NT2/D1 (cell line): ENCODE data around the gene SP2.

Source experiments
- DNase-seq: peaks from one replicate; pipeline ENCODE4 v3.0.0-alpha.2; 2011; ENCODE audit warnings: low read depth, low spot score
- H3K27me3 ChIP-seq: 2 replicates; pipeline ENCODE4 v1.6.0; 2011; ENCODE audit warnings: mild to moderate bottlenecking; ENCODE audit not compliant: insufficient read length, insufficient read depth
- H3K36me3 ChIP-seq: 2 replicates; pipeline ENCODE4 v1.6.1; 2011; ENCODE audit warnings: mild to moderate bottlenecking, low read length, mixed read lengths; ENCODE audit not compliant: insufficient read depth, insufficient read length
- H3K4me1 ChIP-seq: 2 replicates; pipeline ENCODE4 v1.5.1; 2011; ENCODE audit not compliant: insufficient read depth, insufficient read length
- H3K4me3 ChIP-seq: 2 replicates; pipeline ENCODE4 v1.5.1; 2011; ENCODE audit warnings: low read depth; ENCODE audit not compliant: insufficient read length
- H3K9ac ChIP-seq: 2 replicates; pipeline ENCODE4 v1.6.0; 2011; ENCODE audit warnings: low read depth; ENCODE audit not compliant: insufficient read length
- H3K9me3 ChIP-seq: 2 replicates; pipeline ENCODE4 v1.5.1; 2011; ENCODE audit warnings: mild to moderate bottlenecking, low read length; ENCODE audit not compliant: insufficient read depth
- SUZ12 ChIP-seq: IDR thresholded peaks from 2 replicates; pipeline ENCODE4 v1.6.1; 2011; ENCODE audit not compliant: insufficient read length, insufficient read depth; ENCODE audit errors: extremely low read depth
- YY1 ChIP-seq: IDR thresholded peaks from 2 replicates; pipeline ENCODE4 v1.6.1; 2011; ENCODE audit not compliant: insufficient read length, insufficient read depth
- ZNF274 ChIP-seq: IDR thresholded peaks from 2 replicates; pipeline ENCODE4 v1.6.1; 2011; ENCODE audit warnings: mild to moderate bottlenecking, low read depth, low read length

SP2 gene

GRCh38 chr17:47862621-47863440, 33.2 kb upstream of the SP2 start:
- Histone ChIP-seq H3K4me1 (no peaks in the 10 kb centered on the region), H3K27me3 (peaks cover 6% of the 10 kb centered on the region), H3K4me3 (no peak overlapping the region), H3K9me3 (no peaks in the 10 kb centered on the region; the same call in 1 of the 2 replicates), H3K36me3 (no peaks in the 10 kb centered on the region), H3K9ac (no peak overlapping the region)
- no peak for TF ChIP-seq YY1
- TF ChIP-seq SUZ12: no peak
- TF ChIP-seq ZNF274: no peak
- DNase-seq: no peak

GRCh38 chr17:47864791-47865216, 31.2 kb upstream of the SP2 start:
- H3K36me3 ChIP-seq: no peaks in the 10 kb centered on the region
- no peak for DNase-seq
- peaks cover 3% of the 10 kb centered on the region for H3K27me3 ChIP-seq
- no peak overlapping the region for H3K4me3 ChIP-seq
- peaks cover 4% of the 10 kb centered on the region for H3K4me1 ChIP-seq
- H3K9me3 ChIP-seq: no peaks in the 10 kb centered on the region; the same call in 1 of the 2 replicates
- H3K9ac ChIP-seq: no peak overlapping the region
- TF ChIP-seq YY1 (no peak), ZNF274 (no peak), SUZ12 (no peak)

- Histone ChIP-seq H3K4me1 (peaks cover 4% of the 10 kb centered on the region), H3K4me3 (no peak overlapping the region), H3K36me3 (no peaks in the 10 kb centered on the region), H3K9ac (no peak overlapping the region), H3K9me3 (no peaks in the 10 kb centered on the region; the same call in 1 of the 2 replicates), H3K27me3 (peaks cover 16% of the 10 kb centered on the region)
- TF ChIP-seq YY1: no peak
- TF ChIP-seq SUZ12: no peak
- no peak for TF ChIP-seq ZNF274
- no peak for DNase-seq
Observed at GRCh38 chr17:47866941-47867340, 29.1 kb upstream of the SP2 start.

GRCh38 chr17:47867813-47868533, 28.1 kb upstream of the SP2 start:
- Histone ChIP-seq H3K4me1 (peaks cover 4% of the 10 kb centered on the region), H3K27me3 (peaks cover 18% of the 10 kb centered on the region), H3K4me3 (no peak overlapping the region), H3K9me3 (no peaks in the 10 kb centered on the region; the same call in 1 of the 2 replicates), H3K9ac (no peak overlapping the region), H3K36me3 (no peaks in the 10 kb centered on the region)
- no peak for DNase-seq
- TF ChIP-seq ZNF274: no peak
- no peak for TF ChIP-seq SUZ12
- no peak for TF ChIP-seq YY1

- peaks cover 18% of the 10 kb centered on the region for H3K27me3 ChIP-seq
- no peaks in the 10 kb centered on the region for H3K9me3 ChIP-seq
- H3K4me1 ChIP-seq: peaks cover 10% of the 10 kb centered on the region
- no peaks in the 10 kb centered on the region for H3K36me3 ChIP-seq
- no peak overlapping the region for H3K9ac ChIP-seq
- DNase-seq: no peak
- TF ChIP-seq ZNF274: no peak
- TF ChIP-seq SUZ12: no peak
- TF ChIP-seq YY1: no peak
- H3K4me3 ChIP-seq: no peak overlapping the region
Observed at GRCh38 chr17:47869114-47869513, 26.9 kb upstream of the SP2 start.

- peaks cover 11% of the 10 kb centered on the region for H3K4me1 ChIP-seq
- H3K9me3 ChIP-seq: no peaks in the 10 kb centered on the region
- no peak for TF ChIP-seq ZNF274
- no peak for TF ChIP-seq YY1
- no peak for TF ChIP-seq SUZ12
- DNase-seq: no peak
- H3K27me3 ChIP-seq: peaks cover 18% of the 10 kb centered on the region
- H3K9ac ChIP-seq: no peak overlapping the region
- H3K36me3 ChIP-seq: no peaks in the 10 kb centered on the region
- no peak overlapping the region for H3K4me3 ChIP-seq
Observed at GRCh38 chr17:47870056-47870455, 26.0 kb upstream of the SP2 start.

GRCh38 chr17:47871048-47871447, 25.0 kb upstream of the SP2 start:
- no peak for TF ChIP-seq YY1
- no peak for TF ChIP-seq ZNF274
- no peak for TF ChIP-seq SUZ12
- DNase-seq: no peak
- Histone ChIP-seq H3K4me1 (peaks cover 17% of the 10 kb centered on the region), H3K27me3 (peaks cover 15% of the 10 kb centered on the region), H3K4me3 (no peak overlapping the region), H3K9ac (no peak overlapping the region), H3K9me3 (no peaks in the 10 kb centered on the region), H3K36me3 (no peaks in the 10 kb centered on the region)
